Uterus (tissue), 4 donors: Measurements from ENCODE around the gene RAC2. TPM values are rescaled to one million over a fixed set of nuclear protein-coding genes. Genes with fewer than 3 reads are reported as not detected.

Source experiments
- DNase-seq, 2 donors: peaks; one replicate each; pipeline ENCODE4 v3.0.0-alpha.2; 2019 to 2020
- H3K27ac ChIP-seq, 2 donors: fragments of 200-600 bp; sonication (generic); 1 replicate in 1 of 2; 2 replicates in 1 of 2; pipeline ENCODE4 v1.5.1; 2016 to 2018
- H3K27me3 ChIP-seq, 2 donors: fragments of 200-600 bp; sonication (generic); one replicate each; pipeline ENCODE4 v1.5.1; 2018 to 2019; ENCODE audit warnings: control low read depth in 1 of 2
- H3K36me3 ChIP-seq, 2 donors: fragments of 200-600 bp; sonication (generic); one replicate each; pipeline ENCODE4 v1.5.1; 2019; ENCODE audit warnings: control low read depth in 1 of 2
- H3K4me1 ChIP-seq, 2 donors: fragments of 200-600 bp; sonication (generic); one replicate each; pipeline ENCODE4 v1.5.1; 2018 to 2019; ENCODE audit warnings: control low read depth in 1 of 2
- H3K4me3 ChIP-seq, 2 donors: fragments of 200-600 bp; sonication (generic); 1 replicate in 1 of 2; 2 replicates in 1 of 2; pipeline ENCODE4 v1.5.1; 2018 to 2019; ENCODE audit warnings: mild to moderate bottlenecking in 1 of 2
- H3K9me3 ChIP-seq, 2 donors: fragments of 200-600 bp; sonication (generic); one replicate each; pipeline ENCODE4 v1.5.1; 2019; ENCODE audit warnings: control low read depth in 1 of 2
- CTCF ChIP-seq, 4 experiments: fragments of 200-600 bp in 2 of 4; fragments of 450-650 bp in 2 of 4; sonication (generic) in 2 of 4; IDR thresholded peaks; one replicate each; pipeline ENCODE4 v1.5.1; 2016 to 2019; ENCODE audit warnings: antibody characterized with exemption in 4 of 4, mild to moderate bottlenecking in 2 of 4, moderate library complexity in 1 of 4
- POLR2A ChIP-seq, 2 donors: fragments of 450-650 bp; IDR thresholded peaks; one replicate each; pipeline ENCODE4 v1.6.1; 2016; ENCODE audit warnings: antibody characterized with exemption in 2 of 2, mild to moderate bottlenecking in 1 of 2, moderate library complexity in 1 of 2
- intact Hi-C: fragments of 100-400 bp; cut with DNase I; formaldehyde crosslinking; loops from one replicate; pipeline ENCODE4 v1.15.1; 2023; ENCODE audit warnings: low total_unique reads
- total RNA-seq, 4 donors: library from RNA; depleted of rRNA in 3 of 4; stranded (reverse); fragments of >200 nt in 3 of 4; gene quantifications; one replicate each; pipeline versions ENCODE4 v1.1.0 to v1.2.4, GENCODE V29; 2014 to 2023
- donor health status: DM: yes; HTN: yes; CAD: no.

RAC2 gene
- total RNA-seq, 4 donors from 2014 or later, result 2.4 to 6.7 (median 4.5) TPM

- no peaks in the 10 kb centered on the region for H3K4me1 ChIP-seq
- no peak for DNase-seq
- intact Hi-C loops, result no loop called here
- H3K36me3 ChIP-seq, result no peaks in the 10 kb centered on the region
- H3K4me3 ChIP-seq, result no peak overlapping the region
- no peak overlapping the region for H3K27ac ChIP-seq
- no peaks in the 10 kb centered on the region for H3K9me3 ChIP-seq
- no peaks in the 10 kb centered on the region for H3K27me3 ChIP-seq
- TF ChIP-seq CTCF (IDR thresholded peaks at IDR 0.05) (no peak), POLR2A (IDR thresholded peaks at IDR 0.05) (no peak)
Observed at GRCh38 chr22:37276776-37277175, 32.7 kb upstream of the RAC2 start.

GRCh38 chr22:37275622-37276021 lies 31.6 kb upstream of the RAC2 start:
- no peak for TF ChIP-seq POLR2A (IDR thresholded peaks at IDR 0.05)
- no peak for TF ChIP-seq CTCF (IDR thresholded peaks at IDR 0.05)

GRCh38 chr22:37275134-37275533 lies 31.1 kb upstream of the RAC2 start:
- no peak for DNase-seq
- Histone ChIP-seq H3K27ac (no peak overlapping the region), H3K36me3 (no peaks in the 10 kb centered on the region), H3K4me3 (no peak overlapping the region), H3K9me3 (no peaks in the 10 kb centered on the region), H3K4me1 (no peaks in the 10 kb centered on the region), H3K27me3 (no peaks in the 10 kb centered on the region)
- no peak for TF ChIP-seq CTCF (IDR thresholded peaks at IDR 0.05)
- no peak for TF ChIP-seq POLR2A (IDR thresholded peaks at IDR 0.05)
- intact Hi-C loops, result no loop called here

More at GRCh38 chr22:37275622-37276021, 31.6 kb upstream of the RAC2 start:
- no peaks in the 10 kb centered on the region for H3K27me3 ChIP-seq
- intact Hi-C loops, result no loop called here
- no peaks in the 10 kb centered on the region for H3K36me3 ChIP-seq
- DNase-seq, result no peak
- no peaks in the 10 kb centered on the region for H3K9me3 ChIP-seq
- H3K4me3 ChIP-seq, result no peak overlapping the region
- H3K27ac ChIP-seq, result no peak overlapping the region
- H3K4me1 ChIP-seq, result no peaks in the 10 kb centered on the region

- no peaks in the 10 kb centered on the region for H3K4me1 ChIP-seq
- intact Hi-C loops, result no loop called here
- no peak overlapping the region for H3K27ac ChIP-seq
- H3K4me3 ChIP-seq, result no peak overlapping the region
- no peaks in the 10 kb centered on the region for H3K9me3 ChIP-seq
- no peaks in the 10 kb centered on the region for H3K36me3 ChIP-seq
- H3K27me3 ChIP-seq, result no peaks in the 10 kb centered on the region
- DNase-seq, result no peak
- TF ChIP-seq POLR2A (IDR thresholded peaks at IDR 0.05), result no peak
- TF ChIP-seq CTCF (IDR thresholded peaks at IDR 0.05), result no peak
Observed at GRCh38 chr22:37274380-37274862, 30.4 kb upstream of the RAC2 start.

- Histone ChIP-seq H3K4me1 (no peaks in the 10 kb centered on the region), H3K27me3 (no peaks in the 10 kb centered on the region), H3K4me3 (no peak overlapping the region), H3K36me3 (no peaks in the 10 kb centered on the region), H3K27ac (no peak overlapping the region), H3K9me3 (no peaks in the 10 kb centered on the region)
- TF ChIP-seq CTCF (IDR thresholded peaks at IDR 0.05) (no peak), POLR2A (IDR thresholded peaks at IDR 0.05) (no peak)
- DNase-seq, result no peak
- intact Hi-C loops, result no loop called here
Observed at GRCh38 chr22:37273846-37274225, 29.8 kb upstream of the RAC2 start.
